Kidney tubule cell (primary cell): ENCODE measurements around the gene CAMTA1.
A peak's percentile ranks its signal among the peaks of the same experiment; 100 is the strongest.
"Not testable (repeated sequence)": the region's sequence is repeated elsewhere in the genome, so short reads cannot be mapped to it uniquely, and the experiment has no call there.

ENCODE experiments used
- DNase-seq: peaks from one replicate; pipeline ENCODE4 v3.0.0-alpha.2; 2018; ENCODE audit warnings: low spot score

CAMTA1 gene

DNA sequence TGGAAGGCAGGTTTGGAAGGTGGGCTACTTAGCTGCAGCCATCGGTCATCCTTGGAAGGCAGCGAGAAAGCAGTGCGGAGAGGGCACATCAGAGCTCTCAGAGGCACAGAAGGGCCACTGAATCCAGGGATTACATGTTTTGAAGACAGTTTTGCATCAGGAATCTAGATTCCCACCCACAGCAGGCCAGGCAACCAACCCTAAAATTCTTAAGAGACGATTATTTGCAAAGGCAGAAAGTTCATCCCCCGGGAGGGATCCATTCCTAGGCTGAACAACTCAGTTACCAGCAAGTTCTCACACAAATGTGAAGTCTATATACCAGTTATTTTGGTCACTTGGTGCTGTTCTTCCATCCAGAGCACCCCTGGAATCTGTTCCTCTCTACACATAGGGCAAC, 528.6 kb downstream of the CAMTA1 start:
- no peak for DNase-seq

DNA sequence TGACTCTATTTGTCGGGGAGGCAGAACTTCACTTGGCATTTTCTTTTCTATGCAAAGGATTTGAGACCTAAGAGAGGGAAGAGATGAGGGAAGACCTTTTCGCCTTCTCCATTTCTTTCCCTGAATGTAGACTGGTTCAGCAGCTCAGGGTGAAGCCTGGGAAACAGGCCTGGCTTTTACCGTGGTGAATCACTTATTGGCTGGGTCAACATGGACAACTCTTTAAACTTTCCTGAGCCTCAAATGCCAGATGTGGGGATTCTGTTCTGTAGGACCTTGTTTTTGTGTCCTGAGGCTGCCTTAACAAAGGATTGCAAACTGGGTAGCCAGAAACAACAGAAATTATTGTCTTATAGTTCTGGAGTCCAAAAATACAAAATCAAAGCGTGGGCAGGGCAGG, 530.1 kb downstream of the CAMTA1 start:
- no peak for DNase-seq

DNA sequence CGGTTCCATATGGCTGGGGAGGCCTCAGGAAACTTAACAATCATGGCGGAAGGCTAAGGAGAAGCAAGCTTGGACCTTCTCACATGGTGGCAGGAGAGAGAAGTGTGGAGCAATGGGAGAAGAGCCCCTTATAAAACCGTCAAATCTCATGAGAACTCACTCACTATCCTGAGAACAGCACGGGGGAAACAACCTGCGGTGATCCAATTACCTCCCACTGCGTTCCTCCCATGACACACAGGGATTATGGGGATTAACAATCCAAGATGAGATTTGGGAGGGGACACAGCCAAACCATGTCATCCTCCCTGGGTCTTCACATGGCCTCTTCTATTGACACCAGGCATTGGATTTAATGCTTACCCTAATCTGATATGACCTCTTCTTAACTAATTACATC, 530.7 kb downstream of the CAMTA1 start:
- no peak for DNase-seq

DNA sequence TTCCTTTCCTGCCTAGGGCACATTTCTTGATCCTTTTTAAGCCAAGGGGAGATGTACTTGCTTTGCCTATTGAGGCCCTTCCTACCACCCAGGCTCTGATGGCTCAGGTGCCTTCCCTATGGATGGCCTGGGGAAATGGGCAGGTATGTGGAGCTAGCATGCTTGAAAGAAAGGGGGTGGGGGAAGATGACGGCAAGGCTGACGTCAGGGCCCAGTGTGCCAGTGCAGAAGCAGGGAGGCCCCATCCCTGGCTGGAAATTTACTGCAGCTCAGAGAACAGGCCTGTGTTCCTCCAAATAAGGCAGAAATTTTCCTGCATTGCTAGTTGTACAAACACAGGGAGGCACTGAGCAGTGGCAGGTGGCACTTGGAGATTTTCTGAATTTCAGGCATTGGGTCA, 532.6 kb downstream of the CAMTA1 start:
- no peak for DNase-seq

DNA sequence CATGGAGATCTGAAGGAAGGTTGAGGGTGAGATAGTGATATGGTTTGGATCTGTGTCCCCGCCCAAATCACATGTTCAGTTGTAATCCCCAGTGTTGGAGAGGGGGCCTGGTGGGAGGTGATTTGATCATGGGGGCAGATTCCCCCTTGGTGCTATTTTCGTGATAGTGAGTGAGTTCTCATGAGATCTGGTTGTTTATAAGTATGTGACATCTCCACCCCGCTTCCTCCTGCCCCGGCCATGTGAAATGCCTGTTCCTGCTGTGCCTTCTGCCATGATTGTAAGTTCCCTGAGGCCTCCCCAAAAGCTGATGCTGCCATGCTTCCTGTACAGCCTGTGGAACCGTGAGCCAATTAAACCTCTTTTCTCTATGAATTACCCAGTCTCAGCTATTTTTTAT, 533.9 kb downstream of the CAMTA1 start:
- DNase-seq, result no peak

DNA sequence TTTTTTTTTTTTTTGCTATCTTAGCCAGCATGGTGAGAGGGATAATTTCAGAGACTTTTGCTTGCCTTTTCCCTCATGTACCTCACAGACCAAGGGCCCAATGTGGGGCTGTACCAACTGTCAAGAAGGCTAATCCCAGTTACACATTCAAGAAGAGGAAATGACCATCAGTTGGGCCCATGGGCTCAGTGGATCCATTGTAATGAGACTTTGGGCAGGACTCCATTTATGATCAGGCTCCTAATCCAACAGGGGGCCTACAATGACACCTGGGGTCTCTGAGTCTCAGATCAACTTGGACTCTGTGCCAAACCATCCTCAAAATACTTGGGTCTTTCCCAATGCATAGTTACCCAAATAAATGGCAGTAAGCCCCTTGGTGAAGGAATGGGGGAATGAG, 535.4 kb downstream of the CAMTA1 start:
- DNase-seq, result no peak

DNA sequence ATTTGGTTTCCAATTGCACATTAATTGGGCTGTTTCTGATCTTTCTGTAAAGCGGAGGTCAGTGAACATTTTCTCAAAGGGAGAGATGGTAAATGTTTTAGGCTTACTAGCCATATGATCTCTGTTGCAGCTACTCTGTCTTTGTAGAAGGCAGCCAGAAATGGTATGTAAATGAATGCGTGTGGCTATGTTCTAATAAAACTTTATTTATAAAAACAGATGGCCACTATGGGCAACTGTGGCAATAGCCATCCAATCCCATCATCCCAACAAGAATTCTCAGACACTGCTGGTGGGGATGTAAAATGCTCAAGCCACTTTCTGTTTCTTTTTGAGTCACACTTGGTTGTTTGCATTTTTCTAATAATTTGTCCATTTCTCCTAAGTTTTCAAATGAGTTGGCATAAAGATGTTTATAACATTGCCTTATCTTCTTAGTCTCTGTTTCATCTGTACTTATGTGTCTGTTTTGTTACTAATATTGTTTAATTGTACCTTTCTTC, 537.1 kb downstream of the CAMTA1 start:
- DNase-seq, result no peak

DNA sequence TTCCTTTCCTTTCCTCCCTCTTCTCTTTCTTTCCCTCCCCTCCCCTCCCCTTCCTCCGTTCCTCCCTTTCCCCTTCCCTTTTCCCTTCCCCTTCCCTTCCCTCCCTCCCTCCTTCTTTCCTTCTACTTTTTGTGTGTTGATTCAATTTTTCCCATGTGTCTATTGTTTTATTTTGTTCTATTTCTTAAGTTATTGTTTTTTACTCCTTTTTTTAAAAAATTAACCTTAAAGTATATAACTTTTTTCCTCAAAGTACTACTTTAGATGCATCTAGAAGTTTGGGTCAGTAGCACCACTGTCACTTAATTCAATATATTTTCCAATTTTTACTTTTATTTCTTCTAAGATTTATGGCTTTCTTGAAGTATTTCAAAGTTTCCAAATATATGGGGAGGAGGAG, 537.7 kb downstream of the CAMTA1 start:
- DNase-seq, result no peak

DNA sequence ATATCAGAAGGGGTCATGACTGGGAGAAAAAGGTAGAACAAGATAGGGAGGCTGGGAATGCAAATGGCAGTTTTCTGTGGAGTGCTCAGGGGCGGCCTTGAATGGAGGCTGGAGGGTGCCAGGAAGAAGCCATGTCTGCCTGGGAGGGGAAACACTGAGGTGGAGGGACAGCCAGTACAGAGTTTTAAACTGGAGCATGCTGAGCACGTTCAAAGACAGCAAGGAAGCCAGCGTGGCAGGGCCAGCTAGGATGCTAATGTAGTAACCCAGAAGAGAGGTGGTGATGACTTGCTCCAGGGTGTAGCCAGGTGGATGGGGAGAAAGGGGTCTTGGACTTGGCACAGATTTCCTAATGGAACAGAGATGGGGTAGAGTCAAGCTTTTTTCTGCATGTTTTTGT, 540.0 kb downstream of the CAMTA1 start:
- DNase-seq, result no peak

DNA sequence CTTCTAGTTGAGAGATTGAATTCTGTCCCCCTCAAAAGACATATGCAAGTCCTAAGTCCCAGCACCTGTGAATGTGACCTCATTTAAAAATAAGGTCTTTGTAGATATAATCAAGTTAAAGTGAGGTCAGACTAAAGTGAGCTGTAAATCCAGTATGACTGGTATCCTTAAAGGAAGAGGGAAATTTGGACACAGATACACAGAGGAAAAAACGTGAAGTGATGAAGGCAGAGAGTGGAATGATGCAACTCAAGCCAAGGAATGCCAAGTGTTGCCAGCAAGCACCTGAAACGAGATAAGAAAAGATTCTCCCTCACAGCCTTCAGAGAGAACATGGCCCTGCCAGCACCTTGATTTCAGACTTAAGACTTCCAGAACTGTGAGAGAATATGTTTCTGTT, 541.1 kb downstream of the CAMTA1 start:
- DNase-seq, result no peak

DNA sequence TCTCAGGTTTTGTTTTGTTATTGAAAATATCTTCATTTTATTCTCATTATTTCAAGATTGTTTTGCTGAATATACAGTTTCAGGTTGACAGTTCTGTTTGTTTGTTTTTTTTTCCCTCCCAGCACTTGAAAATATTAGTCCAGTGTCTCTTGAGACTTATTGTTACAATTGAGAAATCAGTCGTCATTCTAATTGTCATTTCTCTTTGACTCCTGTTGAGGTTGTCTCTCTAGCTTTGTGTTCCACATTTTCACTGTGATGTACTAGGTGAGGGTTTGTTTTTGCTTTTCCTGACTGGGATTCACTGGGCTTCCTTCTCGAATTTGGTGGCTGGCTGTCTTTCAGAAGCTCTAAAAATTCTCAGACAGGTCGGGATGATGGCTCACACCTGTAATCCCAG, 542.6 kb downstream of the CAMTA1 start:
- DNase-seq, result no peak

DNA sequence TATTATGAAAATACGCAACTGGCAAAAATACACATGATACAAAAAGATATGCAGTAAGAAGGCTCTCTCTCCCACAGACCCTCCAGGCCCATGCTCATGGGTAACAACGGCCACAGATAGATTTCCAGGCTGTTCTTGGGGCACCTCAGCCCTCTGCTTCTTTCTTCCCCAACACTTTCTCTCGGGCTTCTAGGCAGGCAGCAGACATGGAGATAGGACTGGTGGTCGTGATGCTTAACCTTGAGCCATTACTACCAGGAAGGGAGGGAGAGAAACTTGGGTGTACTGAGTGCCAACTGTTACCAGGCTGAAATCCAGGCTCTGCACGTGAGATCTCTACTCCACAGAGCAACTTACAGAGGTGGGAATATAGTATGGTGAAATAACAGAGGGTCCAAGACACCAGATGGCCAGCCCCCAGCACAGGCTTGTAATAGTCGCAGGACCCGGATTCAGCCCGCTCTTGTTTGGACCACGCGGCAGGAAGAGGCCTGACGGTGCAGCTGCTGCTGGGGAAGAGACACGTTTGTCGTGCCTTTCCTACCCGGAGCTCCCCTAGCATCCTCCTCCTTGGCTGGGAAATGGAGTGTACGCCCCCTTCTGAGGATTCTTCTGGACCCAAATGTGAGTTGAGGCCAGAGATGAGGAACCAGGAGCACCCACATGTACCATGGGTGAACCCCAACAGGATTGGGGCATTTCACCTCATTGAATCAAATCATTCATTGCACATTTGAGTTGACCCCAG, 544.8 kb downstream of the CAMTA1 start:
- DNase-seq, result no peak

DNA sequence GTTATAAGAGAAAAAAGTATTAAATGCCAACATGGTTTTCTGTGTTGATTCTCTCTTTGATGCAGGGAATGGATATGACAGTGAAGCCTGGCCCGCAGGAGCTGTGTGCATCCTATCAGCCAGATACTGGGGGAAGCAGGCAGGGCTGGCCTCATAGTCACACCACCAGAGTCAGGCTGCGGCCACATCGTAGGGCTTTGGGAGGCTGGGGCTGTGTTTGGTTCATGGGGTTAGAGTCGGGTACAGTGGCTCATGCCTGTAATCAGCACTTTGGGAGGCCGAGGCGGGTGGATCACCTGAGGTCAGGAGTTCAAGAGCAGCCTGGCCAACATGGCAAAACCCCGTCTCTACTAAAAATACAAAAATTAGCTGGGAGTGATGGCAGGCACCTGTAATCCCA, 545.5 kb downstream of the CAMTA1 start:
- DNase-seq, result not testable (repeated sequence)

DNA sequence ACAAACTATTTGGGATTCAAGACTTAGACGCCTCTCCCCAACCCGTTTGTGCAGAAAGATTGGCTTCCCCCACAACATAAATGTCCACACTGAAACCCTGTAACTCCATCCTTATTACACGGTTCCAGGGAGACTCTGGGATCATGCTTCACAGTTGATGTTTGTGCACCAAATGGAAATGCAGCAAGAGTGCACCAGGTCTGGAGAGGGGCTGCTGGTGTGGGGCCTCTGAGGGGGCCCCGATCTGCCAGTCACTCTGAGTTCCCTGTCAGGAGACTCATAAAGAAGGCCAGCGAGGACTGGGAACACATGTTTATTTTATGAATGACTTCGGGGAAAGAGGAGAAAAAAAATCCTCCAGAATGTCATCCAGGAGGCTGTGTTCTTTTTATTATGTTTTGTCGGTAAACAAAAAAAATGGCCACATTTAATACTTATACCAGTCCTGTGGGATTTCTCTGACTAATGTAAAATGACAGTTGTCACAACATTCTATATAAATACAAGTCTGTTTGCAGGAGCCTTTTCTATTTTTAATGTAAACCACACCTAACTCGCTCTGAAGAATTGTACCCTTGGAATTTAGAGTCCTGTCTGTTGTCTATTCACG, 546.8 kb downstream of the CAMTA1 start:
- no peak for DNase-seq

DNA sequence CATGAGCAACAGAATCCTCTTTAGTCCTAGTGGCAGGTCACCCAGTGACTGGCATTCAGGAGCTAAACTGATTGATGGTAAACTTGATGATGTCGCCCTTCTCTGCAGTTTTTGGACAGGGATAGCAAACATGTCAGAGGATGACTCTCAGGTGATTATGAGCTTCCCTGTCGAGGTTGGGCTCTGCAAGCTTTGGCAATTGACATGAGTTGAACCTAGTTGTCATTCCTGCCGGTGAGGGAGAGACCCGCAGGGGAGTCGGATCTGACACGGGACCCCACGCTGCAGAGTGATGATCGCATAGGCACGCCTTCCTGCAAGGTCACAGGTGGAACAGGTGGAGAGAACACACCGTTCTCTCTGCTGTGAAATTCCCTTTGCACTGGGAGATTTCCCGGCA, 547.8 kb downstream of the CAMTA1 start:
- no peak for DNase-seq

DNA sequence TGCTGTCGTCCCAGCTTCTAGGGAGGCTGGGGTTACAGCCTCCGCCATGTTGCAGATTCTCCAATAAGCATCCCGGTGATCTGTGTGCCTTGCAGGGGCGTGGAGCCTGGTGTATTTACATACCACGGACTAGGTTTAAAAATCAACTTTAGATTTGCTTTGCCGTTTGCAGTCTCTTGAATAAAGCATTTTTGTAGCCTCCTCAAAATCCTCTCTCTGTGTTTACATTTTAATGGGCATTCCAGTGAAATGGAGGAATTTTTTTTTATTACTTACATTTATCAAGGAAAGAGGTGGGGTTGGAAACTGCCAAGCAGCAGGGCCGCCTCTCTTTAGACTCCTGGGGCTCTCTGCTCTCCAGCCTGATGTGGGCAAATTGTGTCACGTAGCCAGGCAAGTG, 548.4 kb downstream of the CAMTA1 start:
- no peak for DNase-seq

DNA sequence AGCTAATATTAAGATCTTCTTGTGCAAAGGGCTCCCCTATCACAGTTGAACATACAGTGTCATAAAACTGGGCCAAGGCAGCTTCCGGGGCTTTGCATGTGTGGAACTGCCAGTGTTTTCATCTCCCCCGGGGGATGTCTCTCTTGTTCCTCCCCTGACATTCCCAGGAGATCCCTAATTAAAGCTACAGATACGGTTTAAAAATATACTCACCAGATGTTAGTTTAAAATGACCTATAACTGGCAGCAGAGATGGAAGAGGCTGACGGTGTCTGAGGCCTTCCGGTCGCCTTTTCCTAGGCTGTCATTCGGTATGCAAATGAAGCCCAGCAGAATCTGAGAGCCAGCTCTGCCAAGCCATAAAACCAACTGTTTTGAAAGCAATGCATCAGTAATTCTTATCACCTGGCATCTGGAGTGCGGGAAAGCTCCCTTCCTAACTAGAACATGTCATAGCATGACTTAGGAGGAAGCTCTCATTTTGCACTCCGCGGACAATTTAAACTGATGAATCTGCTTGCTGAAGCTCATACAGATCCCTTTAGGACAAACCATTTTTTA, 549.3 kb downstream of the CAMTA1 start:
- DNase-seq, result peak; percentile 79

DNA sequence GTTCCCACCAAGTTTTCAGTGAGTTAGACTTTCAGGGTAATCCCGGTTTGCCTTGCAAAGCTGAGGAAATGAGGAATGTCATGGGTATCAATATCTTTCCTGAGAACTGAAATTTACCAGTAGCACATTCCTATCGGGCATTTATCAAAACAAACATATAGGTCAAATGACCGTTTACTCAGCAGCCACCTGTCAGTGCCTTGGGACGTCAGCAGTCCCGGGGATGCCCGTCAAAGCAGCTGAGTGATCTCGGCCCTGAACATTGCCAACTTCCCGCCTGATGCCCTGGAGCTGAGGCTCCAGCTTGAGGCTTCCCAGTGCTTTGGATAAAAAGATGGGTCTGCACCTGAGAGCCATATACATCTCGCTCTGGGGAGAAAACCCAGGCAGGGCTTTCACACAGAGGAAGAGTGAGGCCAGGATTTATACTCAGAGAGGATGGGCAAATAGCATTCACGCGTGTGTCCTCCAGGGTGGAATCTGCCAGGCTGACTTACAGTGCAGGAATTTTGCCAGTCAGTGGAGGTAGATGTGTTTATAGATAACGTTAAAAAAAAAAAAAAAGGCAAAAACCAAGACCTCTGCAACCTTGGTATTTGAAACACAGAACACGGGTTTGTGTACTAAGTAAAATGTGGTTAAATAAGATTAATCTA, 550.1 kb downstream of the CAMTA1 start:
- DNase-seq, result peak; percentile 60

DNA sequence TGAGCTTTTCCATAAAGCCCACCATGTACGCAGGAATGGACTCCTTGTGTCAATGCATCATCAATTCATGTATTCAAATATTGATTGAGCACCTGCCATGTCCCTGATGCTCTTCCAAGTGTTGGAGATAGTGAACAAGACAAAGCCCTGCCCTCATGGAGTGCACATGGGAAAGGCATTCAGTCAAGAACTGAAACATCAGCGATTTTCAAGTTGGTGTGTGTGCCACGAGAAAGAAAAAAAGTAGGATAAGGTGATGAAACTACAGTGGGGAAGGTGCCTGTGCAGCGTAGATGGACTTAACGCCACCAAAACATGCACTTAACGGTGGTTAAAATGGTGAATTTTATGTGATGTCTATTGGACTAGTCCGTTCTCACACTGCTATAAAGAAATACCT, 553.2 kb downstream of the CAMTA1 start:
- DNase-seq, result no peak

DNA sequence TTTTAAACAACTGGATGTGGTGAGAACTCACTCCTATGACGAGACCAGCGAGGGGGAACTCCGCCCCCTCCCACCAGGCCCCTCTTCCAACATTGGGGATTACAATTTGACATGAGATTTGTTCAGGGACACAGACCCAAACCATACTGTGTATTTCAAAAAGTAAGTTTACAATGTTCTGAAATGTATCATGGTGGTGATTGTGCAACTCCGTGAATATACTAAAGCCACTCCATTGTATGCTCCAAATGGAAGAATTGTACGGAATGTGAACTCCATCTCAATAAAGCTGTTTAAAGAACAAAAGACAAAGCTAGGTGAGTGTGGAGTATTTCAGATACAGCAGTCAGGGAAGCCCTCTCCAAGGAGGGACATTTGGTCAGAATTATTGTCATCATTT, 553.8 kb downstream of the CAMTA1 start:
- no peak for DNase-seq

DNA sequence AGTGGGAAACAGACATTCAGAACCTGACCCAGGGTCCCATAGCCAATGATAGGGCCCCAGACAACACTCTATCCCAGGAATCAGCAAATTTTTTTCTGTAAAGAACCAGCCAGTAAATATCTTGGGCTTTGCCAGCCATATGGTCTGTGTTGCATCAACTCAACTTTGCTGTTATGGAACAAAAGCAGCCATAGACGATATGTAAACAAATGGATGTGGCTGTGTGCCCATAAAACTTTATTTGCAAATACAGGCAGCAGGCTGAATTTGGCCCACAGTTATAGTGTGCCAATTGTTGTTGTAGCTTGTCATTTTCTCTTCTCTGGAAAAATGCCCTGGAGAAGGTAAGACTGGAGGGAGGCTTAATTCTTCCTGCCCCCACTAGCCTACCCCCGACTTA, 554.7 kb downstream of the CAMTA1 start:
- no peak for DNase-seq

DNA sequence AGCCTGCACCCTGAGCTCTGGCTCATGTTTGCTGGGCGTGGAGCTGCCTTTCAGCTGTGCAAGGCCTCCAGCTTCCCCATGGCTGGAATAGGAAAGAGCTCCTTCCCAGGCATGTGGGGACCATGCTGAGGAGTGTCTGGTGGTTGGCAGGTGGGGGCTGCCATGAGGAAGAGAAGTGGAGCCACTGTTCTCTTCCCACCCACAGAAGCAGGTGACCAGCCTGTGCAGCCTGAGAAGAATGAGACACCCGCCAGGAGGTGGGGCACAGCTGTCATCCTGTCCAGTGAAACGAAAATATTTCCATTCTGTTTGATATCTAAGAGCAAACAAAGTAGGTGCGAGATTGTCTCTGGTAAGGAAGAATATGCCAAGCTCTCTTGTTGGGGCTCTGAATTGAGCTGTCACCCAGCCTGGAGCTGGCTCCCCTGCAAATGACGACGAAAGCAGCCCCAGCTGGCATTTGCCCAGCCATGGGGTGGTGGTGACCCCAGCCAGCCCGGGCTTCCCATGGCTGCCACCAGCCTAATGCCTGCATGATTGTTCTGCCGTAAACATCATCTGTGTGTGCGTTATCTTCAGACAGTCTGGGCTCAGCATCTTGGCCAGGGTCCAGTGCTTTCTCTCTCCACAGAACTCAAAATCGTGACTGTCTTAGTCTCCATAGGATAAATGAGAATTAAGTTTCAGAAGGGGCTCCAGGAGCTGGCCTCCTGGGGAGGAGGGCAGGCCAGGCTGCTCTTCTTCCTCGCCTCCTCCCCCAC, 556.1 kb downstream of the CAMTA1 start:
- no peak for DNase-seq
